Fibroblast of pulmonary artery (primary cell): Measurements from ENCODE around the gene MGMT.

Source experiments
- DNase-seq: peaks from one replicate; pipeline ENCODE4 v3.0.0-alpha.2; 2010; ENCODE audit warnings: low read depth
- H3K4me3 ChIP-seq: replicated peaks from 2 replicates; pipeline ENCODE4 v1.5.1; 2011; ENCODE audit warnings: low read depth, mild to moderate bottlenecking, control low read depth, low read length, moderate library complexity
- TF ChIP-seq, protein P1 (sequence below): IDR thresholded peaks from 2 replicates; pipeline ENCODE4 v1.5.1; 2011; ENCODE audit warnings: mild to moderate bottlenecking, control low read depth, low read length, inconsistent platforms; ENCODE audit errors: missing control alignments

The MGMT gene

DNA sequence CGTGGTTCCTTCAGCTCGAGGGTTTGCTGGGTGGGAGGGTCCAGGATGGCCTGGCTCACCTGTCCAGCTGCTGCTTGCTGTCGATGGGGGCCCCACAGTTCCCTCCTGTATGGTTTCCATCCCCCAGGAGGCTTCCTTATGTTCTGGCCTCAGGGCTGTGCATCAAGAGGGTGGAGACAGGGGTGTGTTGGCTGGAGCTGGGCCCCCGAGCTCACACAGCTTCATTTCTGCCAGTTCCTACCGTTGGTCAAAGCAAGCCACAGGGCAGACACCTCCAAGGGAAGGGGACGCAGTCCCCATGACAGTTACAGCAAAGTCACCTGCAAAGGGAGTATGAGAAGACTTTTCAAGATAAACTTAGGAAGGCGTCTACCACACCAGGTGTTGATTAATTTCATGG lies 340.2 kb downstream of the MGMT start:
- H3K4me3 ChIP-seq: no peak overlapping the region
- TF ChIP-seq, protein P1, sequence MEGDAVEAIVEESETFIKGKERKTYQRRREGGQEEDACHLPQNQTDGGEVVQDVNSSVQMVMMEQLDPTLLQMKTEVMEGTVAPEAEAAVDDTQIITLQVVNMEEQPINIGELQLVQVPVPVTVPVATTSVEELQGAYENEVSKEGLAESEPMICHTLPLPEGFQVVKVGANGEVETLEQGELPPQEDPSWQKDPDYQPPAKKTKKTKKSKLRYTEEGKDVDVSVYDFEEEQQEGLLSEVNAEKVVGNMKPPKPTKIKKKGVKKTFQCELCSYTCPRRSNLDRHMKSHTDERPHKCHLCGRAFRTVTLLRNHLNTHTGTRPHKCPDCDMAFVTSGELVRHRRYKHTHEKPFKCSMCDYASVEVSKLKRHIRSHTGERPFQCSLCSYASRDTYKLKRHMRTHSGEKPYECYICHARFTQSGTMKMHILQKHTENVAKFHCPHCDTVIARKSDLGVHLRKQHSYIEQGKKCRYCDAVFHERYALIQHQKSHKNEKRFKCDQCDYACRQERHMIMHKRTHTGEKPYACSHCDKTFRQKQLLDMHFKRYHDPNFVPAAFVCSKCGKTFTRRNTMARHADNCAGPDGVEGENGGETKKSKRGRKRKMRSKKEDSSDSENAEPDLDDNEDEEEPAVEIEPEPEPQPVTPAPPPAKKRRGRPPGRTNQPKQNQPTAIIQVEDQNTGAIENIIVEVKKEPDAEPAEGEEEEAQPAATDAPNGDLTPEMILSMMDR: no peak
- DNase-seq: no peak

DNA sequence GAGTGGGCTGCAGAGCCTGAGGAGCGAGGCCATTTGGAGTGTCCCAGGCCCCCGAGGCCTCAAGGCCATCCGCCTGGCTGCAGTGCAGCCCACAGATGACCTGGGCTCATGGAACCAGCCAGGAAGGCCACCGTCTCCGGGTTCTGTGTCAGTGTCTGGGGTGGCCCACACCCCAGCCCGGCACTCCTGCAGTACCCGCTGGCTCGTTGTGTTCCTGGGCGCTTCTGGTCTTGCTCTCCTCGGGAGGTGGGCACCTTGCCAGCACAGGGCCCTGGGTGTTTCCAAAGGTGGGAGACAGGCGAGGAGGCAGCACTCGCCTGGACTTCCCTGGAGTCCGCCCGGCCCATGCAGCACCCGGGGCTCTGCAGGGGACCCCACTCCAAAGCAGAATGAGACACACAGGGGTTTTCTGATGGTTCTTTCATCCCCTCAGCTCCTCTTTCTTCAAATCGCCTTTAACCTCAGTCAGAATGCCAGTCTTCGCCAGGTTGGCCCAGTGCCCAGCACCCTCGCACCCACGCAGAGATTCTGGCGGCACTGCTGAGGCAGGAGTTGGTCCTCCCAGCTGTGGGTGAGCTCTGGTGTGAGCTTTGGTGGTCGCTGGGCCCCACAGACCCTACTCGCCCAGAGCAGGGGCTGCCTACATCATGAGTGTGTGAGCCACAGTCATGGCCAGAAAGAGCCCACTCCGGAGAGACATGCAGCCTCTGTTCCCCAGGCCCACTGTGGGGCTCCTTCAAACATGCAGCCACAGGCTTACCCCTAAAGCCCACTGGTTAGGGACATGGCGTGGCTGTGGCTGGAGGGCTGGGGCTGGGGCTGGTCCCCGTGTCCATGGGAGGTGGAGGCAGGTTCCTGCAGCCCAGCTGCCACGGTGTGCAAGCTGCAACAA lies 341.3 kb downstream of the MGMT start:
- no peak overlapping the region for H3K4me3 ChIP-seq
- TF ChIP-seq, protein P1: no peak
- DNase-seq: no peak

DNA sequence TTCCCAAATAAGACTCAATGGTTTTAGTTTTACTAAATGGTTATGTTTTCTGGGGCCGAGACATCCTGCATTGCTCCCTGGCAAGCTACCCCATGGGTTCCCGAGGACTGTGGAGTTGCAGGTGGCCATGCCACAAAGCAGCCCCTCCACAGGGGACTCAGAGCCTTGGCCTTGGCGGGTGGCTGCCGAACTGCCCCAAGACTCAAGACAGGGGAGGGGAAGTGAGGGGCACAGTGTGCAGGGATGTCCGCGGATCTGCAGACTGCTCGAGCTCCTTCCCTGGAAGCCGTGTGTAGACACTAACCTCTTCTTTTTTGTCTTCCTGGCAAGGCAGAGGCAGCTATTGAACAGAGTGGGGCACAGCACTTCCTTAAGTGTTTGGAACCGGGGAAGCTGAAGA lies 342.4 kb downstream of the MGMT start:
- H3K4me3 ChIP-seq: no peak overlapping the region
- DNase-seq: no peak
- TF ChIP-seq, protein P1: no peak

DNA sequence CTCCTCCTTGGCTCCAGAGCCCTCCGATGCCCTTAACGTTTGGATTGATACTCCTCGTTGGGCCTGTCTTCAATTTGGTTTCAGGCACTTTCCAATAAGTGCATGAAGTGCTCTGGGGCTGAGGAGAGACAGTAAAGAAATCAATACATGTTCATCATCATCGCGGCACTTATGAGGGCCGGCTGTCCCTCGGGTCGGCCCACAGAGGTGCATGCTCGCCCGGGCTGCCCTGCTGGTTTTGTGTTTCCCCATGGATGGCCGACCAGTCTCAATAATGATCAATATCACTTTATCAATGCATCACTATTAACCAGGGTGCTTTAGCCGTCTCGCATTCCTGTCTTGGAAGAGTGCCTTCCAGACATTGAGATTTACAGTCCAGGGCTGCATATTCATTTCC lies 342.8 kb downstream of the MGMT start:
- no peak for DNase-seq
- no peak overlapping the region for H3K4me3 ChIP-seq
- TF ChIP-seq, protein P1: no peak

DNA sequence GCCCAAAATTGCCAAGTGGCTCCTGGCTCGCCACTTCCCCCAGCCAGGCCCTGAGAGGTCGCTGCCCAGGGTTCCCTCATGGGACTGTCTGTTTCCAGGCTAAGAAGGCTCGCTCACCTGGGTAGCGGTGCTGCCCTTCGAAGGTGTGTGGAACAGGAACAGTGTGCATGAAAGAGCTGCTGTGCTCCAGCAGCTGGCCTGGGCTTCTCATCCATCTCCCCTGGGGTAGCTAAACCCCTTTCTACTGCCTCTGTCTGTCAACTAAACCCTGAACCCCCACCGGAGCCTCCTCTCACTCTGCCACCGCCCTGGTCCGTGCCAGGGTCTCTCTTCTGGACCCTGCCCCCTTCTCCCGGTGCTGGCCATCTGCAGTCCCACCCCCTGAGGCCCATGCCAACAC lies 344.2 kb downstream of the MGMT start:
- TF ChIP-seq, protein P1: no peak
- no peak for DNase-seq
- H3K4me3 ChIP-seq: no peak overlapping the region

DNA sequence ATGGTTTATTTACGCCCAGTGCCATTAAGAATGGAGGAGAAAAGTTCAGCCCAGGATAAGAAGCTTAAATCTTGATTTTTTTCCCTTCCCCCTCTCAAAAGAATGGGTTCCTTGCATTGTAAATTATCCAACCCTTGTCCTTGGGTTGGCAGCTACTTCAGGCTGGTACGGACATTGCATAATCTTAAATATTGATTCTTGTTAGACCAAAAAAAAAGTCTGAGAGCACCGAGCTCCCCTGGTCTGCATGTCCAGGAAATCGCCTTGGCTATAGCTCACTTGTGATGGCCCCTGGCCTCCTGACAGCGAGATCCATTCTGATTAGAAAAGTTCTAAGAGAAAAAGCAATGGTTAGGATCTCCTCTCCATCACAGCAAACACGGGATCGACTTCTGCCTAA lies 345.4 kb downstream of the MGMT start:
- DNase-seq: no peak
- H3K4me3 ChIP-seq: no peak overlapping the region
- TF ChIP-seq, protein P1: no peak
